Measurements from ENCODE around the gene CCDC12. TPM values are rescaled to one million over a fixed set of nuclear protein-coding genes. Genes with fewer than 3 reads are reported as not detected.

Gene CCDC12
- total RNA-seq, 1 donor from 2014 or later, result 37.4 TPM

GRCh38 chr3:46900007-46900292, 76.6 kb downstream of the CCDC12 start:
- Mint-ChIP-seq H3K4me1 (ENCODE audit: unreplicated experiment) (peaks cover 8% of the 10 kb centered on the region), H3K4me3 (ENCODE audit: unreplicated experiment) (no peak overlapping the region), H3K27ac (ENCODE audit: unreplicated experiment) (no peak overlapping the region), H3K9me3 (ENCODE audit: unreplicated experiment) (no peaks in the 10 kb centered on the region), H3K36me3 (ENCODE audit: unreplicated experiment) (no peaks in the 10 kb centered on the region), H3K27me3 (ENCODE audit: unreplicated experiment) (no peaks in the 10 kb centered on the region)
- DNase-seq (ENCODE audit: extremely low spot score, unreplicated experiment), result no peak
- TF ChIP-seq CTCF (IDR thresholded peaks at IDR 0.05), result no peak

- DNase-seq (ENCODE audit: extremely low spot score, unreplicated experiment), result no peak
- no peak overlapping the region for H3K4me3 Mint-ChIP-seq (ENCODE audit: unreplicated experiment)
- no peaks in the 10 kb centered on the region for H3K9me3 Mint-ChIP-seq (ENCODE audit: unreplicated experiment)
- no peak for TF ChIP-seq CTCF (IDR thresholded peaks at IDR 0.05)
- no peak overlapping the region for H3K27ac Mint-ChIP-seq (ENCODE audit: unreplicated experiment)
- peaks cover 8% of the 10 kb centered on the region for H3K4me1 Mint-ChIP-seq (ENCODE audit: unreplicated experiment)
- H3K27me3 Mint-ChIP-seq (ENCODE audit: unreplicated experiment), result no peaks in the 10 kb centered on the region
- H3K36me3 Mint-ChIP-seq (ENCODE audit: unreplicated experiment), result no peaks in the 10 kb centered on the region
These were observed 77.2 kb downstream of the CCDC12 start for GRCh38 chr3:46899151-46900006.

- no peaks in the 10 kb centered on the region for H3K36me3 Mint-ChIP-seq (ENCODE audit: unreplicated experiment)
- peaks cover 8% of the 10 kb centered on the region for H3K4me1 Mint-ChIP-seq (ENCODE audit: unreplicated experiment)
- H3K4me3 Mint-ChIP-seq (ENCODE audit: unreplicated experiment), result no peak overlapping the region
- no peak overlapping the region for H3K27ac Mint-ChIP-seq (ENCODE audit: unreplicated experiment)
- H3K9me3 Mint-ChIP-seq (ENCODE audit: unreplicated experiment), result no peaks in the 10 kb centered on the region
- DNase-seq (ENCODE audit: extremely low spot score, unreplicated experiment), result no peak
- no peak for TF ChIP-seq CTCF (IDR thresholded peaks at IDR 0.05)
- no peaks in the 10 kb centered on the region for H3K27me3 Mint-ChIP-seq (ENCODE audit: unreplicated experiment)
These were observed 78.0 kb downstream of the CCDC12 start for GRCh38 chr3:46898321-46899150.

GRCh38 chr3:46897829-46898320, 78.7 kb downstream of the CCDC12 start:
- no peak for TF ChIP-seq CTCF (IDR thresholded peaks at IDR 0.05)
- no peak for DNase-seq (ENCODE audit: extremely low spot score, unreplicated experiment)
- no peaks in the 10 kb centered on the region for H3K27me3 Mint-ChIP-seq (ENCODE audit: unreplicated experiment)
- no peak overlapping the region for H3K27ac Mint-ChIP-seq (ENCODE audit: unreplicated experiment)
- no peaks in the 10 kb centered on the region for H3K36me3 Mint-ChIP-seq (ENCODE audit: unreplicated experiment)
- H3K4me1 Mint-ChIP-seq (ENCODE audit: unreplicated experiment), result peaks cover 13% of the 10 kb centered on the region
- H3K9me3 Mint-ChIP-seq (ENCODE audit: unreplicated experiment), result no peaks in the 10 kb centered on the region
- no peak overlapping the region for H3K4me3 Mint-ChIP-seq (ENCODE audit: unreplicated experiment)

- no peaks in the 10 kb centered on the region for H3K27me3 Mint-ChIP-seq (ENCODE audit: unreplicated experiment)
- TF ChIP-seq CTCF (IDR thresholded peaks at IDR 0.05), result no peak
- no peak for DNase-seq (ENCODE audit: extremely low spot score, unreplicated experiment)
- no peaks in the 10 kb centered on the region for H3K36me3 Mint-ChIP-seq (ENCODE audit: unreplicated experiment)
- no peak overlapping the region for H3K4me3 Mint-ChIP-seq (ENCODE audit: unreplicated experiment)
- H3K27ac Mint-ChIP-seq (ENCODE audit: unreplicated experiment), result no peak overlapping the region
- peaks cover 21% of the 10 kb centered on the region for H3K4me1 Mint-ChIP-seq (ENCODE audit: unreplicated experiment)
- no peaks in the 10 kb centered on the region for H3K9me3 Mint-ChIP-seq (ENCODE audit: unreplicated experiment)
These were observed 79.5 kb downstream of the CCDC12 start for GRCh38 chr3:46897031-46897430.

All from osteocyte (in vitro differentiated cells).